GM10266 (cell line): ENCODE results near the gene TRIP11.

Experiments used
- DNase-seq: peaks from one replicate; pipeline ENCODE4 v3.0.0; 2012; ENCODE audit errors: extremely low spot score
- TF ChIP-seq, protein P1 (sequence below): IDR thresholded peaks from 2 replicates; pipeline ENCODE4 v1.5.1; 2012; ENCODE audit warnings: mild to moderate bottlenecking, low read depth; ENCODE audit not compliant: control insufficient read depth, insufficient read depth; ENCODE audit errors: missing control alignments

TRIP11 gene

DNA sequence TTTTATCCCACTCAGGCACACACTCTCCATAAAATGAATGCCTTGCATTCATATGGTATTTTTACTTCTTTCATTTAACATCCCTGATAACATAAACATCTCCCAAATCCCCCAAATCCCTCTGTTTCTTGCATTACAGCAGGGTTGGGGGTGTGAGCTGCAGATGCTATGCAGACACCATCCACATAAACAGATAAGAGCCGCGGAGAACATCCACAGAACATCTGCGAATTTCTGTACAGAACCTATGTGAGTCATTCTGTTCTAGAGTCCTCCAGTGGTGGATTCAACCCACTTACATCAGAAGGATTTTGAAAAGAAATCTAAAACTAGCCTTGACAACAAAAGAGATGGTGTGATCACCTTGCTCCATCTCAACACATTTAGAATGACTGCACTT, 112.7 kb downstream of the TRIP11 start:
- no peak for DNase-seq

DNA sequence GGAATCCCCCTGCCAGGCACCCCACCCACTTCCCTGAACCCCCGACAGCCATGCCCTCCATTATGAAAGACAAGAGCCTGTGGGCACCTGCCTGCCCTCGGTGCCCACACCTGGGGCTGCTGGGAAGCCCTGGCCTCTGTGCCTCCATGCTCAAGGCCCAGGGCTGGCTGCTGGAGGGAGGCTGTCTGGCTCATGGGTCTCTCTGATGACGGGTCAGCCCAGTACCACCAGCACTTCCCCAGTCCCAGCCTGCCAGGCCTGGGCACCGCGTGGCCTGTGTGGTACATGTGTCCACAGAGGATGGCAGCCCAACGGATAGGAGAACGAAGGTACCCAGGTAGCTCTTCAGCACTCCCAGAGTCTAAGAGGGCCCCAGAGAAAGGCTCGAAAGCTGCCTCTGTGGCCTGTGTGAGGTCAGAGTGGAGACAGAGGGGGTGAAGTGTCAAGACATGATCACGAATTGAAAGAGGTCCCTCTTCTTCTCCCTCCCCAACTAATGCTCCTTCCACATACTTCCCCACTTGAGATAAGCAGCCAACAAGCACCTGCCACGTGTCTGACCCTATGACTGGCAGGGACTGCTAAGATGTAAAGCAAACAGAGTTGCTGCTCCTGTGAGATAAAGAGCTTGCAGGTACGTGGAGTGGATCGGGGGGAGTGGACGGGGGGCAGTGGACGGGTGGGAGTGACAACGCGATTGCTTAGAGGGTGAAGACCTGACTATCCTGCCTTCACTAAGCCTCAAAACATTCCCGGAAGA, 113.5 kb downstream of the TRIP11 start:
- no peak for DNase-seq
- TF ChIP-seq, protein P1, sequence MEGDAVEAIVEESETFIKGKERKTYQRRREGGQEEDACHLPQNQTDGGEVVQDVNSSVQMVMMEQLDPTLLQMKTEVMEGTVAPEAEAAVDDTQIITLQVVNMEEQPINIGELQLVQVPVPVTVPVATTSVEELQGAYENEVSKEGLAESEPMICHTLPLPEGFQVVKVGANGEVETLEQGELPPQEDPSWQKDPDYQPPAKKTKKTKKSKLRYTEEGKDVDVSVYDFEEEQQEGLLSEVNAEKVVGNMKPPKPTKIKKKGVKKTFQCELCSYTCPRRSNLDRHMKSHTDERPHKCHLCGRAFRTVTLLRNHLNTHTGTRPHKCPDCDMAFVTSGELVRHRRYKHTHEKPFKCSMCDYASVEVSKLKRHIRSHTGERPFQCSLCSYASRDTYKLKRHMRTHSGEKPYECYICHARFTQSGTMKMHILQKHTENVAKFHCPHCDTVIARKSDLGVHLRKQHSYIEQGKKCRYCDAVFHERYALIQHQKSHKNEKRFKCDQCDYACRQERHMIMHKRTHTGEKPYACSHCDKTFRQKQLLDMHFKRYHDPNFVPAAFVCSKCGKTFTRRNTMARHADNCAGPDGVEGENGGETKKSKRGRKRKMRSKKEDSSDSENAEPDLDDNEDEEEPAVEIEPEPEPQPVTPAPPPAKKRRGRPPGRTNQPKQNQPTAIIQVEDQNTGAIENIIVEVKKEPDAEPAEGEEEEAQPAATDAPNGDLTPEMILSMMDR = no peak

More for the DNA sequence above, 112.7 kb downstream of the TRIP11 start:
- TF ChIP-seq, protein P1 = no peak

DNA sequence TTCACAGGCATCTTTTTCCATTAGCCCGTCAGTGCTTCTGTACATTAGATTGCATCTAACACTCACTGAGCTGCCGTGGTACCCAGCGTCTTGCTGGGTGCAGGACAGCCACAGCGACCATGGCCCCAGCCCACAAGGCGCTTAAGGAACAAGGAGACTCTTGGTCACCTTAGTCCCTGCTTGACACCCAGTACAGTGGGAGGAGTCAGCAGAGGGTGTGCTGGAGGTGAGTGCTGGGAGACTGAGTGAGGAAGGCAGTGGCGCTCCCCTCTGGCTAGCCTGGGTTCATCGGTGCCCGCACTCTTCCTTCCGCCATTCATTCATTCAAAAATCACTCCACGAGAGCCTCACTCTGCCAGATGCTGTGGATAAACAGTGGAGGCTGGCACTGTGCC, 114.1 kb downstream of the TRIP11 start:
- no peak for DNase-seq

DNA sequence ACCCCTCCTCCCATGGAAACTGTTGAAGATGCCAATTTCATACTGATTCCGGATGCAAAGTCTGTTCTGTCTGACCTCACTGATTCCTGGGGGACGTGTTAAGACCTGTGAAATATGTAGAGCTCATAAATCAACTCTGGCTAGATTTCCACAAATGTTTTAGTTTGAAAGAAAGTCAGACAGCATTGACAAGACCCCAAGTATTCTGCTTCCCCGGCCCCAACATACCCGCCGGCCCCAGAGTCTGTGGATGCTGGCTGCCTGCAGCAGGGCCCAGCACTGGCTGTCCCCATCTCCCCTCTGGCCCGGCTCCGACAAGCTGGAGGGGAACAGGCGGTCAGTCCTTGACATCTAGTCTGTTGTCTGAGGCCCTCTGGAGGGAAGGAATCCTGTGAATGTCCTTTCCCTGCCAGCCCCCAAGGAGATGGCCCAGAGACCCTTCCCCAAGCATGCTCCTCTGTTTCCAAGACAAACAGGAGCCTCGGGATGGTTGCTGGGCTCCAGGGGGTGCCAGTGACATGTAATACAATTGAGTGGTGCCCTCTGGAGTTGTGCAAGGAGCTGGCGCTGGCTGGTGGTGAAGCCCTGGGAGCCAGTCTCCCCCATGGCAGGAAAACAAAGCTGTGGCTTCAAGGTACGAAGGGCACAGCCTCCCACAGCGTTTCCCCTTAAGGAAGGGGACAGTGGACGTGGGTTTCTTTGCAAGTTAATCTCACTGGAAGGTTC, 114.7 kb downstream of the TRIP11 start:
- no peak for DNase-seq
- TF ChIP-seq, protein P1 = no peak

More for the DNA sequence above, 114.1 kb downstream of the TRIP11 start:
- TF ChIP-seq, protein P1 = no peak

DNA sequence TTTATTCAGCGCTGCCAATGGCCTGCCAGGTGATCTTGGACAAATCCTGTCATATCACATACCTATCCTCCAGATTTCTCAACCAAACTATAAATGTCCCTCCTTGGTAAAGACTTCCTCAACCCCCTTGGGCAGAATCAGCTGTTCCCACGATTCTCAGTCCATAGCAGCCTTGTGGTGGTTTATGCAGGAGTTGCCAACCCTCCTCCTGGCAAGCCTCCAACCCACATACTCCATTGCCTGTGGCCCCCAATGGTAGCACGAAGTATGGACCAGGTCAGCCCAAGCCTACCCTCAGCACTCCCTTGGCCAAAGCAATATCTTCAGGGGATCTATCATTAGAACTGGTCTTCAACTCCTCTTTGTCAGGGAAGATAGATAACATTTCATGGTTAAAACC, 119.3 kb downstream of the TRIP11 start:
- TF ChIP-seq, protein P1 = no peak
- no peak for DNase-seq

DNA sequence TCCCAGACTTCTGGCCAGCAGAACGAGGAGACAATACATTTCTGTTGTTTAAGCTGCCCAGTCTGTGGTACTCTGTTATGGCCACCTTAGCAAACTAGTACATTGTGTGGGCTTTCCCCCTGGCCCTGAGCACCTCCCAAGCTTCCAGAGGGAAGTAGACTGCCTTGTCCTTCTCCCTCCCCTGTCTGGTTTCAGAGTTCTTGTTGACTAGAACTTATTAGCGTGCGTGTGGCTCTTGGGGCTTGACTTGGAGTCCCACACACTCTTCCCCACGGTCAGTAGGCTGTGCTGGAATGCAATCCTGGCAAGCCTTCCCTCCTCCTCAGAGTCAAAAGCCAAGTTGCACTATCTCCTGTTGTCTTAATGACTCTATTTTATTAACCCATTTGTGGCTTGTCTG, 120.0 kb downstream of the TRIP11 start:
- TF ChIP-seq, protein P1 = no peak
- no peak for DNase-seq
